GM23338 (cell line): Measurements from ENCODE around the gene C16orf87. TPM values are rescaled to one million over a fixed set of nuclear protein-coding genes. Genes with fewer than 3 reads are reported as not detected.
A peak's percentile ranks its signal among the peaks of the same experiment; 100 is the strongest.

ENCODE experiments used
- ATAC-seq: fragments of 200-7000 bp; cut with Tn5 transposase; 3 replicates; pipeline ENCODE4 v1.9.1; 2020
- DNase-seq: peaks from one replicate; pipeline ENCODE4 v3.0.0-alpha.2; 2015; ENCODE audit warnings: low spot score
- H2AFZ ChIP-seq: fragments of 200-600 bp; sonication (generic); 2 replicates; pipeline ENCODE4 v1.8.0; 2016; ENCODE audit warnings: antibody characterized with exemption, mild to moderate bottlenecking, moderate library complexity
- H3F3A ChIP-seq: fragments of 200-600 bp; sonication (generic); replicated peaks from 2 replicates; pipeline ENCODE4 v1.8.0; 2017; ENCODE audit warnings: antibody characterized with exemption, mixed run types, low read depth
- H3K27ac ChIP-seq: fragments of 200-600 bp; sonication (generic); 2 replicates; pipeline ENCODE4 v1.6.1; 2016; ENCODE audit warnings: low read depth
- H3K27me3 ChIP-seq: fragments of 200-600 bp; sonication (generic); 2 replicates; pipeline ENCODE4 v1.8.0; 2016; ENCODE audit warnings: mild to moderate bottlenecking, mixed run types, moderate library complexity; ENCODE audit not compliant: insufficient read depth
- H3K36me3 ChIP-seq: fragments of 200-600 bp; sonication (generic); 2 replicates; pipeline ENCODE4 v1.8.0; 2016; ENCODE audit warnings: mild to moderate bottlenecking; ENCODE audit not compliant: insufficient read depth
- H3K4me1 ChIP-seq: fragments of 200-600 bp; sonication (generic); 2 replicates; pipeline ENCODE4 v1.8.0; 2016; ENCODE audit warnings: mild to moderate bottlenecking, moderate library complexity; ENCODE audit not compliant: insufficient read depth
- H3K4me2 ChIP-seq: fragments of 200-600 bp; sonication (generic); 2 replicates; pipeline ENCODE4 v1.7.1; 2017; ENCODE audit warnings: mixed run types
- H3K4me3 ChIP-seq: fragments of 200-600 bp; sonication (generic); 2 replicates; pipeline ENCODE4 v1.6.1; 2016; ENCODE audit warnings: mixed run types
- H3K79me2 ChIP-seq: fragments of 200-600 bp; sonication (generic); replicated peaks from 2 replicates; pipeline ENCODE4 v1.8.0; 2017; ENCODE audit warnings: mild to moderate bottlenecking; ENCODE audit not compliant: insufficient read depth
- H3K9me2 ChIP-seq: fragments of 200-600 bp; sonication (generic); 2 replicates; pipeline ENCODE4 v1.8.0; 2017; ENCODE audit not compliant: insufficient read depth
- H4K20me1 ChIP-seq: fragments of 200-600 bp; sonication (generic); replicated peaks from 2 replicates; pipeline ENCODE4 v1.8.0; 2017; ENCODE audit warnings: mild to moderate bottlenecking; ENCODE audit not compliant: insufficient read depth
- H3K27ac Mint-ChIP-seq: 2 replicates; pipeline ENCODE4 v1.8.0; 2020; ENCODE audit warnings: inconsistent platforms, mild to moderate bottlenecking, moderate library complexity, mixed read lengths
- H3K27me3 Mint-ChIP-seq: 3 replicates; pipeline ENCODE4 v1.8.0; 2022; ENCODE audit warnings: low read depth, mild to moderate bottlenecking, moderate library complexity, mixed read lengths, inconsistent platforms; ENCODE audit not compliant: insufficient read depth, poor library complexity
- H3K36me3 Mint-ChIP-seq: 3 replicates; pipeline ENCODE4 v1.8.0; 2021; ENCODE audit warnings: low read depth, mild to moderate bottlenecking, inconsistent platforms, moderate library complexity, mixed read lengths
- H3K4me1 Mint-ChIP-seq: 3 replicates; pipeline ENCODE4 v1.8.0; 2020; ENCODE audit warnings: mild to moderate bottlenecking, inconsistent platforms, mixed read lengths
- H3K4me3 Mint-ChIP-seq: 3 replicates; pipeline ENCODE4 v1.8.0; 2021; ENCODE audit warnings: moderate library complexity, mild to moderate bottlenecking, inconsistent platforms, mixed read lengths
- H3K9me3 Mint-ChIP-seq: 3 replicates; pipeline ENCODE4 v1.8.0; 2020; ENCODE audit warnings: moderate library complexity, mild to moderate bottlenecking, inconsistent platforms, mixed read lengths
- EZH2 ChIP-seq: fragments of 200-600 bp; sonication (generic); IDR thresholded peaks from one replicate; pipeline ENCODE4 v1.8.0; 2017; ENCODE audit warnings: antibody characterized with exemption, mild to moderate bottlenecking, low read depth; ENCODE audit not compliant: unreplicated experiment
- EZH2phosphoT487 ChIP-seq: fragments of 200-600 bp; sonication (generic); IDR thresholded peaks from one replicate; pipeline ENCODE4 v1.8.1; 2018; ENCODE audit warnings: antibody characterized with exemption; ENCODE audit not compliant: unreplicated experiment
- JUNB ChIP-seq: IDR thresholded peaks from one replicate; pipeline ENCODE4 v1.6.1; 2016; ENCODE audit warnings: antibody characterized with exemption; ENCODE audit not compliant: unreplicated experiment
- NANOG ChIP-seq: IDR thresholded peaks from 2 replicates; pipeline ENCODE4 v1.6.1; 2016; ENCODE audit warnings: antibody characterized with exemption, borderline replicate concordance
- STAT1 ChIP-seq: IDR thresholded peaks from one replicate; pipeline ENCODE4 v1.6.1; 2016; ENCODE audit warnings: antibody characterized with exemption; ENCODE audit not compliant: unreplicated experiment
- polyA plus RNA-seq: library from polyadenylated mRNA; unstranded; fragments of >200 nt; fragmentation: Nextera tagmentation; extraction: Ambion mirVana; gene quantifications from 2 replicates; pipeline ENCODE4 v1.2.1, GENCODE V29; 2016
- total RNA-seq: library from RNA; depleted of rRNA; stranded (reverse); fragments of >200 nt; shearing (Covaris generic); gene quantifications from 2 replicates; pipeline ENCODE4 v1.2.3, GENCODE V29; 2014
- TF ChIP-seq, protein P1 (sequence below): fragments of 250-450 bp; sonication (Bioruptor Pico); IDR thresholded peaks from 2 replicates; pipeline ENCODE4 v1.5.0; 2020; ENCODE audit warnings: mild to moderate bottlenecking, moderate library complexity
- TF ChIP-seq, protein P2 (sequence below): IDR thresholded peaks from 2 replicates; pipeline ENCODE4 v1.6.1; 2016; ENCODE audit warnings: antibody characterized with exemption
- TF ChIP-seq, protein P3 (sequence below): IDR thresholded peaks from one replicate; pipeline ENCODE4 v1.6.1; 2018; ENCODE audit warnings: antibody characterized with exemption; ENCODE audit not compliant: unreplicated experiment

Gene C16orf87
- total and polyA plus RNA-seq, 2 experiments from 2014 or later, result 23.4 to 46.0 TPM

DNA sequence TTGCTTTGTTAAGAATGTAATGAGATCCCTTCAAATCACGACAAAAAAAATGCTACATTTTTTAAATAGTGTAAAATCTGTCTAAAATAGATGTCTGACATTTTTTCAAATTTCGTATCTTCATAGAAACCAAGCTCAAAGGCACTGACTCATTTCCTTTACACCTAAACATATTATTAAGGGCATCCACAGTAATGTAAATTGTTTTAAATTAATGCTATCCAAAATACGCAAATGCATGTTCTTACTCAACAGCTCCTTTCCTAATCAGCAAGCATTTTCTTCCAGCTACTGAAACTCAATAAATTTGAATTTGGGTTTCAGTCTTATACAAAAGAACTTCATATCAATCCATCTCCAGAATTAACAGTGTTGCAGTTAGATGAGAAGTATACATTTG is 4.3 kb downstream of the C16orf87 start:
- peak overlapping the region; percentile 34 for H3K4me3 Mint-ChIP-seq
- H3K27me3 Mint-ChIP-seq, result peaks cover 5% of the 10 kb centered on the region
- no peaks in the 10 kb centered on the region for H3K9me2 ChIP-seq
- peaks cover 28% of the 10 kb centered on the region for H3K4me1 ChIP-seq
- H3K4me3 ChIP-seq, result peak overlapping the region; percentile 12; the same call in 1 of the 2 replicates
- peak overlapping the region; percentile 16; the same call in 1 of the 2 replicates for H3K27ac Mint-ChIP-seq
- H3F3A ChIP-seq, result no peaks in the 10 kb centered on the region
- H3K27me3 ChIP-seq, result no peaks in the 10 kb centered on the region
- peaks cover 89% of the 10 kb centered on the region for H3K79me2 ChIP-seq
- no peaks in the 10 kb centered on the region for H3K36me3 ChIP-seq
- peaks cover 6% of the 10 kb centered on the region for H4K20me1 ChIP-seq
- no peak overlapping the region for H2AFZ ChIP-seq
- H3K36me3 Mint-ChIP-seq, result peaks cover 8% of the 10 kb centered on the region
- H3K4me1 Mint-ChIP-seq, result peaks cover 24% of the 10 kb centered on the region
- DNase-seq (no peak), ATAC-seq (no peak)
- TF ChIP-seq NANOG (no peak), JUNB (no peak), STAT1 (no peak), EZH2 (no peak)
- TF ChIP-seq, protein P1, sequence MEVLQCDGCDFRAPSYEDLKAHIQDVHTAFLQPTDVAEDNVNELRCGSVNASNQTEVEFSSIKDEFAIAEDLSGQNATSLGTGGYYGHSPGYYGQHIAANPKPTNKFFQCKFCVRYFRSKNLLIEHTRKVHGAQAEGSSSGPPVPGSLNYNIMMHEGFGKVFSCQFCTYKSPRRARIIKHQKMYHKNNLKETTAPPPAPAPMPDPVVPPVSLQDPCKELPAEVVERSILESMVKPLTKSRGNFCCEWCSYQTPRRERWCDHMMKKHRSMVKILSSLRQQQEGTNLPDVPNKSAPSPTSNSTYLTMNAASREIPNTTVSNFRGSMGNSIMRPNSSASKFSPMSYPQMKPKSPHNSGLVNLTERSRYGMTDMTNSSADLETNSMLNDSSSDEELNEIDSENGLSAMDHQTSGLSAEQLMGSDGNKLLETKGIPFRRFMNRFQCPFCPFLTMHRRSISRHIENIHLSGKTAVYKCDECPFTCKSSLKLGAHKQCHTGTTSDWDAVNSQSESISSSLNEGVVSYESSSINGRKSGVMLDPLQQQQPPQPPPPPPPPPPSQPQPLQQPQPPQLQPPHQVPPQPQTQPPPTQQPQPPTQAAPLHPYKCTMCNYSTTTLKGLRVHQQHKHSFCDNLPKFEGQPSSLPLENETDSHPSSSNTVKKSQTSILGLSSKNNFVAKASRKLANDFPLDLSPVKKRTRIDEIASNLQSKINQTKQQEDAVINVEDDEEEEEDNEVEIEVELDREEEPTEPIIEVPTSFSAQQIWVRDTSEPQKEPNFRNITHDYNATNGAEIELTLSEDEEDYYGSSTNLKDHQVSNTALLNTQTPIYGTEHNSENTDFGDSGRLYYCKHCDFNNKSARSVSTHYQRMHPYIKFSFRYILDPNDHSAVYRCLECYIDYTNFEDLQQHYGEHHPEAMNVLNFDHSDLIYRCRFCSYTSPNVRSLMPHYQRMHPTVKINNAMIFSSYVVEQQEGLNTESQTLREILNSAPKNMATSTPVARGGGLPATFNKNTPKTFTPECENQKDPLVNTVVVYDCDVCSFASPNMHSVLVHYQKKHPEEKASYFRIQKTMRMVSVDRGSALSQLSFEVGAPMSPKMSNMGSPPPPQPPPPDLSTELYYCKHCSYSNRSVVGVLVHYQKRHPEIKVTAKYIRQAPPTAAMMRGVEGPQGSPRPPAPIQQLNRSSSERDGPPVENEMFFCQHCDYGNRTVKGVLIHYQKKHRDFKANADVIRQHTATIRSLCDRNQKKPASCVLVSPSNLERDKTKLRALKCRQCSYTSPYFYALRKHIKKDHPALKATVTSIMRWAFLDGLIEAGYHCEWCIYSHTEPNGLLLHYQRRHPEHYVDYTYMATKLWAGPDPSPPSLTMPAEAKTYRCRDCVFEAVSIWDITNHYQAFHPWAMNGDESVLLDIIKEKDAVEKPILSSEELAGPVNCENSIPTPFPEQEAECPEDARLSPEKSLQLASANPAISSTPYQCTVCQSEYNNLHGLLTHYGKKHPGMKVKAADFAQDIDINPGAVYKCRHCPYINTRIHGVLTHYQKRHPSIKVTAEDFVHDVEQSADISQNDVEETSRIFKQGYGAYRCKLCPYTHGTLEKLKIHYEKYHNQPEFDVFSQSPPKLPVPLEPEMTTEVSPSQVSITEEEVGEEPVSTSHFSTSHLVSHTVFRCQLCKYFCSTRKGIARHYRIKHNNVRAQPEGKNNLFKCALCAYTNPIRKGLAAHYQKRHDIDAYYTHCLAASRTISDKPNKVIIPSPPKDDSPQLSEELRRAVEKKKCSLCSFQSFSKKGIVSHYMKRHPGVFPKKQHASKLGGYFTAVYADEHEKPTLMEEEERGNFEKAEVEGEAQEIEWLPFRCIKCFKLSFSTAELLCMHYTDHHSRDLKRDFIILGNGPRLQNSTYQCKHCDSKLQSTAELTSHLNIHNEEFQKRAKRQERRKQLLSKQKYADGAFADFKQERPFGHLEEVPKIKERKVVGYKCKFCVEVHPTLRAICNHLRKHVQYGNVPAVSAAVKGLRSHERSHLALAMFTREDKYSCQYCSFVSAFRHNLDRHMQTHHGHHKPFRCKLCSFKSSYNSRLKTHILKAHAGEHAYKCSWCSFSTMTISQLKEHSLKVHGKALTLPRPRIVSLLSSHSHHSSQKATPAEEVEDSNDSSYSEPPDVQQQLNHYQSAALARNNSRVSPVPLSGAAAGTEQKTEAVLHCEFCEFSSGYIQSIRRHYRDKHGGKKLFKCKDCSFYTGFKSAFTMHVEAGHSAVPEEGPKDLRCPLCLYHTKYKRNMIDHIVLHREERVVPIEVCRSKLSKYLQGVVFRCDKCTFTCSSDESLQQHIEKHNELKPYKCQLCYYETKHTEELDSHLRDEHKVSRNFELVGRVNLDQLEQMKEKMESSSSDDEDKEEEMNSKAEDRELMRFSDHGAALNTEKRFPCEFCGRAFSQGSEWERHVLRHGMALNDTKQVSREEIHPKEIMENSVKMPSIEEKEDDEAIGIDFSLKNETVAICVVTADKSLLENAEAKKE (CRISPR knock-in tag), result no peak
- H3K9me3 Mint-ChIP-seq, result peaks cover 4% of the 10 kb centered on the region; the same call in 2 of the 3 replicates
- peak overlapping the region; percentile 60 for H3K4me2 ChIP-seq
- H3K27ac ChIP-seq, result no peak overlapping the region

DNA sequence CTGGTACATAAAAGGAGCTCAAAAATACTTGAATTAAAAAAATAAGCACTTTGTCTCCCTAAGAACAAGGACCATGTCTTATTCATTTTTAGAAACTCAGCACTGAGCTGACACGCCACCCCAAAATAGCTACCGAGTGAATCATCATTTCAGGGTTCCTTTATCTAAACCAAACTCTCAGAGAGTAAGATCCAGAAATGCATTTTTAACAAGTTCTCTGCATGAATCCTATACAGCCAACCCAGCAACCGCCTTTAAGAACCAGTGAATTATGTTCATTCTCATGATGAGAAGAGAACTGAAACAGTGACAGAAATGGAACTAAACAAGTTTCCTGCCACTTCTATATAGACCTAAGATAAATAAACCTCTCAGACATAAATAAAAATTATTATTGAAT is 8.7 kb downstream of the C16orf87 start:
- TF ChIP-seq, protein P2, sequence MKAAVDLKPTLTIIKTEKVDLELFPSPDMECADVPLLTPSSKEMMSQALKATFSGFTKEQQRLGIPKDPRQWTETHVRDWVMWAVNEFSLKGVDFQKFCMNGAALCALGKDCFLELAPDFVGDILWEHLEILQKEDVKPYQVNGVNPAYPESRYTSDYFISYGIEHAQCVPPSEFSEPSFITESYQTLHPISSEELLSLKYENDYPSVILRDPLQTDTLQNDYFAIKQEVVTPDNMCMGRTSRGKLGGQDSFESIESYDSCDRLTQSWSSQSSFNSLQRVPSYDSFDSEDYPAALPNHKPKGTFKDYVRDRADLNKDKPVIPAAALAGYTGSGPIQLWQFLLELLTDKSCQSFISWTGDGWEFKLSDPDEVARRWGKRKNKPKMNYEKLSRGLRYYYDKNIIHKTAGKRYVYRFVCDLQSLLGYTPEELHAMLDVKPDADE, result no peak
- TF ChIP-seq EZH2phosphoT487, result no peak
- TF ChIP-seq, protein P3, sequence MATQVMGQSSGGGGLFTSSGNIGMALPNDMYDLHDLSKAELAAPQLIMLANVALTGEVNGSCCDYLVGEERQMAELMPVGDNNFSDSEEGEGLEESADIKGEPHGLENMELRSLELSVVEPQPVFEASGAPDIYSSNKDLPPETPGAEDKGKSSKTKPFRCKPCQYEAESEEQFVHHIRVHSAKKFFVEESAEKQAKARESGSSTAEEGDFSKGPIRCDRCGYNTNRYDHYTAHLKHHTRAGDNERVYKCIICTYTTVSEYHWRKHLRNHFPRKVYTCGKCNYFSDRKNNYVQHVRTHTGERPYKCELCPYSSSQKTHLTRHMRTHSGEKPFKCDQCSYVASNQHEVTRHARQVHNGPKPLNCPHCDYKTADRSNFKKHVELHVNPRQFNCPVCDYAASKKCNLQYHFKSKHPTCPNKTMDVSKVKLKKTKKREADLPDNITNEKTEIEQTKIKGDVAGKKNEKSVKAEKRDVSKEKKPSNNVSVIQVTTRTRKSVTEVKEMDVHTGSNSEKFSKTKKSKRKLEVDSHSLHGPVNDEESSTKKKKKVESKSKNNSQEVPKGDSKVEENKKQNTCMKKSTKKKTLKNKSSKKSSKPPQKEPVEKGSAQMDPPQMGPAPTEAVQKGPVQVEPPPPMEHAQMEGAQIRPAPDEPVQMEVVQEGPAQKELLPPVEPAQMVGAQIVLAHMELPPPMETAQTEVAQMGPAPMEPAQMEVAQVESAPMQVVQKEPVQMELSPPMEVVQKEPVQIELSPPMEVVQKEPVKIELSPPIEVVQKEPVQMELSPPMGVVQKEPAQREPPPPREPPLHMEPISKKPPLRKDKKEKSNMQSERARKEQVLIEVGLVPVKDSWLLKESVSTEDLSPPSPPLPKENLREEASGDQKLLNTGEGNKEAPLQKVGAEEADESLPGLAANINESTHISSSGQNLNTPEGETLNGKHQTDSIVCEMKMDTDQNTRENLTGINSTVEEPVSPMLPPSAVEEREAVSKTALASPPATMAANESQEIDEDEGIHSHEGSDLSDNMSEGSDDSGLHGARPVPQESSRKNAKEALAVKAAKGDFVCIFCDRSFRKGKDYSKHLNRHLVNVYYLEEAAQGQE, result no peak
- no peaks in the 10 kb centered on the region for H3K27me3 Mint-ChIP-seq
- no peak for DNase-seq
- H3K4me1 ChIP-seq, result peaks cover 18% of the 10 kb centered on the region
- no peak overlapping the region for H3K4me3 Mint-ChIP-seq
- no peaks in the 10 kb centered on the region for H3K9me2 ChIP-seq
- no peaks in the 10 kb centered on the region for H3K9me3 Mint-ChIP-seq
- no peak overlapping the region for H3K4me2 ChIP-seq
- peaks cover 4% of the 10 kb centered on the region; the same call in 2 of the 3 replicates for H3K36me3 Mint-ChIP-seq
- H4K20me1 ChIP-seq, result peaks cover 9% of the 10 kb centered on the region
- H3K27ac ChIP-seq, result no peak overlapping the region
- H3K79me2 ChIP-seq, result peaks cover 100% of the 10 kb centered on the region
- peaks cover 15% of the 10 kb centered on the region for H3K4me1 Mint-ChIP-seq
- no peaks in the 10 kb centered on the region for H3F3A ChIP-seq
- ATAC-seq, result no peak
- H3K27me3 ChIP-seq, result no peaks in the 10 kb centered on the region
- no peak overlapping the region for H2AFZ ChIP-seq
- no peak overlapping the region for H3K27ac Mint-ChIP-seq
- no peak overlapping the region for H3K4me3 ChIP-seq
- H3K36me3 ChIP-seq, result no peaks in the 10 kb centered on the region
